Vagina (tissue), 2 donors: ENCODE measurements around the gene SEC14L5.

Source experiments
- CTCF ChIP-seq, 3 experiments: fragments of 450-650 bp in 2 of 3; fragments of 200-600 bp in 1 of 3; sonication (generic) in 1 of 3; IDR thresholded peaks; one replicate each; pipeline ENCODE4 v1.5.1; 2017 to 2019; ENCODE audit warnings: antibody characterized with exemption in 3 of 3, mild to moderate bottlenecking in 2 of 3, moderate library complexity in 2 of 3
- POLR2AphosphoS5 ChIP-seq, 2 donors: sonication (generic); formaldehyde crosslinking; IDR thresholded peaks; one replicate each; pipeline ENCODE4 v1.9.0; 2017; ENCODE audit warnings: antibody characterized with exemption in 2 of 2, mild to moderate bottlenecking in 2 of 2, low read depth in 1 of 2; ENCODE audit not compliant: insufficient read depth in 1 of 2

DNA sequence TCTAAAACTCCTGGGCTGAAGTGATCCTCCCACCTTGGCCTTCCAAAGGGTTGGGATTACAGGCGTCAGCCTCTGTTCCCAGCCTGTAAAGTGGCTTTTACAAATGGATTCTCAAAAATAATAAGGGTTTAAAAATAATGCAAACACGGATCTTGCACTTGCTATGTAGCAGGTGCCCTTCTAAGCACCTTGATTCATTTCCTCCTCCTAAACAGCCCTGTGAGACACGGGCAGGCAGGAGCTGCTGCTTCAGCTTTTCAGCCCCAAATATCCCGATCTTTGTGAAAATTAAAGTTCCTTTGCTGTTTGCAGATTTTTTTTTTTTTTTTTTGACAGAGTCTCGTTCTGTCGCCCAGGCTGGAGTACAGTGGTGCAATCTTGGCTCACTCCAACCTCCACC, 43.9 kb downstream of the SEC14L5 start:
- TF ChIP-seq CTCF (IDR thresholded peaks at IDR 0.05) = no peak
- TF ChIP-seq POLR2AphosphoS5 (IDR thresholded peaks at IDR 0.05; ENCODE audit: insufficient read depth in 1 of 2, low read depth in 1 of 2) = no peak
